Measurements from ENCODE around the gene HCRT.
A peak's percentile ranks its signal among the peaks of the same experiment; 100 is the strongest.
"Not testable (repeated sequence)": the region's sequence is repeated elsewhere in the genome, so short reads cannot be mapped to it uniquely, and the experiment has no call there.

HCRT gene

DNA sequence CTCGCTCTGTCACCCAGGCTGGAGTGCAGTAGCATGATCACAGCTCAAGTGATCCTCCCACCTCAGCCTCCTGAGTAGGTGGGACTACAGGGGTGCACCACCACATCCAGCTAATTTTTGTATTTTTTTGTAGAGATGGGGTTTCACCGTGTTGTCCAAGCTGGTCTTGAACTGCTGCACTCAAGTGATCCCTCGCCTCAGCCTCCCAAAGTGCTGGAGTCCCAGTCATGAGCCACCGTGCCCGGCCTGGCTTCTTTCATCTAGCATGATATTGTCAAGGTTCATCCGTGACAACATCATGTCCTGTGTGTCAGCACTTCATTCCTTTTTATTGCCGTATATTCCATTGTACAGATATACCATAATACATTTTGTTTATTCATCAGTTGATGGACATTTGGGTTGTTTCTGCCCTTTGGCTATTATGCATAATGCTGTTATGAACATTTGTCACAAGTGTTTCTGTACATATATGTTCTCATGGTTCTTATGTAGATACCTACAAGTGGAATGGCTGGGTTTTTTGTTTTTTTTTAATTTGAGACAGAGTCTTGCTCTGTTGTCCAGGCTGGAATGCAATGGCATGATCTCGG lies 12.4 kb upstream of the HCRT start:
- no peak for DNase-seq

DNA sequence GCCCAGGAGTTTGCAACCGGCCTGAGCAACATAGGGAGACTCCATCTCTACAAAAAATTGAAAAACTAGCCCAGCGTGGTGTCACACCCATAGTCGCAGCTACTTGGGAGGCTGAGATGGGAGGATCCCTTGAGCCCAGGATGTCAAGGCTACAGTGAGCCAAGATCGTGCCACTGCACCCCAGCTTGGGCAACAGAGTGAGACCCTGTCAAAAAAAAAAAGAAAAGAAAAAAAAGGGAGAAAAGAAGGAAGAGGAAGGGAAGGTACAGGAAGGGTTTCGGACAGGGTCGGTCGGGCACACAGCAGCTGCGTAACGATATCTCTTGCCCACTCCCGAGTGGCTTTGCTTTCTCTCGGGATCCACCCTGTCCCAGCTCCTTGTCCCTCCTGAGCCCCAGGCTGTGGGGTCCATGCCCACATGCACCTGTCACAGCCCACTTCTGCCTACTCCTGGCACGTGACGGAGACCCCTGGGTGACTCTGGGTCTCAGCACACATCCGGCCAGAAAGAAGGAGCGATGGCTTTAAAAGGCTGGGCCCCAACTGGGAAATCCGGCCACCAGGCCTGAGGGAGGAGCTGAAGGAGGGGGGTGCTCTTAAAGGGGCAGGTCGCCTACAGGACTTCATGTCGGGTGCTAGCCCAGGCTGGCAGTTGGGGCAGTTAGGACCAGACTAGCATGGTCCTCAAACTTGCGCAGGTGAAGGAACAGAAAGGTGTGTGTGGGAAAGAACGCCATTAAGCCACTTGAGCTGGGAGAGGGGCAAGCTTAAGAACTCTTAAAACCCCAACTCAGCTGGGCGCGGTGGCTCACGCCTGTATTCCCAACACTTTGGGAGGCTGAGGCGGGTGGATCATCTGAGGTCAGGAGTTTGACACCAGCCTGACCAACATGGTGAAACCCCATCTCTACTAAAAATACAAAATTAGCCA lies 9.0 kb upstream of the HCRT start, which contains the start of gene GHDC:
GHDC (minus strand) TSS at position 526 of the 931 bp plus-strand sequence. CDS start 913 bp downstream, outside the sequence.
- DNase-seq, result peak; percentile 86

DNA sequence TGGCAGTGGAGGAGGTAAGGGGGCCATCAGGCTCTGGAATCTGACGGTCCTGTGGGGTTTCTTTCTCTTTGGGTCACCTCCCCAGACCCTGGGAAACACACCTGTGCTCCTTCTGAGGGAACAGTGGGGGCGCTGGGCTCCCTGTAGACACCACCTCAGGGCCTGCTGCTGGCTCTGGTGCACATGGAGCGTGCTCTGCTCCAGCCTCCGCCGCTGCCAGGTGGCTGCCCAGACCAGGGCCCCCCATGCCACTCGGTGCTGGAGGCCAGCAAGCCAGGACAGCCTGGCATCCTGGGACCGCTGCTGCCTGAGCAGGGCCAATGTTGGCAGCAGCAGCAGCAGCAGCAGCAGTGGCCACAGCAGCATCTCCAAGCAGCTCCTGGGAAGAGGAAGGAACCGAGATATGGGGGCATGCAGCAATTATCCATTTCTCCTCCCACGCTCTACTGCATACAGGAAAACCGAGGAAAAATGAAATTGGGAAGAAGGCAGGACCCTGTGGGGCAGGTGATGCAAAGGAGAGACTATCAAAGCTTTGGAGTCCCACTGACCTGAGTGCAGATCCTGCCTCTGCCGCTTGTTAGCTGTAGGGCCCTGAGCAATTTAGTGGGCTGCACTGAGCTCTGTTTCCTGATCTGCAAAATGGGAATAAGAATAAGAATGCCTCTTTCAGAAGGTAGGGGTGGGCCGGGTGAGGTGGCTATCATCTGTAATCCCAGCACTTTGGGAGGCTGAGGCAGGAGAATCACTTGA lies 8.1 kb upstream of the HCRT start:
- DNase-seq, result no peak

DNA sequence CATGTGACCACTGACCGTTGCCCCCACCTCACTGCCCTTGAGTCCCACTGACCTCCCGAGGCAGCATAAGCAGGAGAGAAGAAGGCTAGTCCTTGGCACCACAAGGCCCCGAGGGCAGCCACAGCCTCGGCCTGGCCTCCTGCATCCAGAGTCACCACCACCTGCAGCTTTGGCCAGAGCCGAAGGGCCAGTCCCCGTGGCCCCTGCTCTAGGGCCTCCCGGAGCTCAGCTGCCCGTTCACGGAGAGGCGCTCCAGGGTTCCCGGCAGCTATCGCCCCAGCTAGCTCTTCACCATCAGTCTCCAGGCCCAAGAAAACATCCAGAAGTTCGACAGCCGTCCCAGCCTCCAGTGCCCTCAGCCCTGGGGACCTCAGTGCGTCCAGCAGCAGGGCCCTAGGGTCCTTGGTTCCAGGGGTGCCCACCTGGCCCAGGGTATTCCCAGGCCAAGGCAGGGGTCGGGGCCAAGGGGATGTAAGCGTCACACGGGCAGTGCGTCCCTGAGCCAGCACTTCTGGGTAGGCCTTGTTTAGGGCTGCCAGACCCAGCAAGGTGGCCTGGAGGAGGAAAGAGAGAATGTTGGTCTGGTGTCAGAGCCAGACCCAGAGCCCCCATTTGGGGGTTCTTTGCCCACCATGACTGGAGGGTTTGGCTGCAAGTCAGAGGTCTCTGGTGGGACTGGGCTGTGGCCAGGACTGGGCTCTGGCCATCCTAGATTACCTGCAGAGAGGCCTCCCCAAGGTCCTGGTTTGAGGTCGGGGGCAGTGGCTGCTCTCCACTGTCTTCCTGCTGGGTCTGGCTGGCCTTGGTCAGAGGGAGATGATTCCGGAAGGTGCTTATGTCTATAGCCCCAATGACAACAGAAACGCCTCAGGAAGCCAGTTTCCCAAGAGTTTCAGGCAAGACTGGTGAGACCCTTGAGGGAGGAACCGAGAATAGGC lies 7.2 kb upstream of the HCRT start:
- no peak for DNase-seq

DNA sequence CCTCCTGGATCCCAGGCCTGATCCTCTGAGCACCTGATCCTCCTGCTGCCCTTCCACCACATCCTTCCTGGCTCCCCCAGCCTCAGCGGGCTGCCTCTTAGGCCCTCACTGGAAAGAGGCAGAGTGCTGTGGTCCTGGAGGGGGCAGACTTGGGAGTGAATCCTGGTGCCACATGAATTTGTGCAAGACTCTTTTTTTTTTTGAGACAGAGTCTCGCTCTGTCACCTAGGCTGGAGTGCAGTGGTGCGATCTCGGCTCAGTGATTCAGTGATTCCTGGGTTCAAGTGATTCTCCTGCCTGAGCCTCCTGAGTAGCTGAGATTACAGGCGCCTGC lies 6.0 kb upstream of the HCRT start:
- DNase-seq, result no peak

DNA sequence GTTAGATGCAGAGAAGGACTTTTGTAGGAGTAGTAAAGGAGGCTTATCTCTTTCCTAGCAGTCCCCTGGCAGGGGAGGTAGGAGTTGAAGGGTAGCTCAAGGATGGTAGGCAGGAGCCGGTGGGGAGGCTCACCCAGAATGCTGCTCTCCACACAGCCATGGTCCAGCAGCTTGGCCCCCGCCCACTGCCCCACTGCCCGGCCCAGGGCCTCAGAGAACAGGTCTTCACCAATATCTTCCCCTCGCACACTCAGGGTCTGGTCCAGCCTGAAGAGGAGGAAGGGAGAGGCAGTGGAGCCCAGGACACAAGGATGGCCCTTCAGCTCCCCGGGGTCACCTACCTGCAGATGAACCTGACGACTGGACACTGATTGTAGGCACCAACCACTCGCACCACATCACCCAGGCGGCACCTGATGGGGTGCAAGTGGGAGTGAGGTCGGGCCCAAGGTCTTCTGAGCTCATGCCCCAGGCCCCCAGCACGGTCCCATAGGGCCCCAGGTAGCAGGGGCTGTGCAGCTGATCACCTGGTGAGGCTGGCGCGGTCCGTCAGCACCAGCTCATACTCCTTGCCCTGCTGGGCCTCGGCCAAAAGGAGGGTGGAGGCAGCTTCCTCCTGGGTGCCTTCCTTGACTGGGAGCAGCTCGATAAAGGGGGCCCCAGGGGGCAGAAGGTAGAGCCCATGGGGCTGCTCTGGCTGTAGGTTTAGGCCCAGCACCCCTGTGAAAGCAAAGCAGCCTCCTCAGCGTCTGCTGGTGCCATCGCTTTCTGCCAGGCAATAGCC lies 5.4 kb upstream of the HCRT start:
- DNase-seq, result no peak

DNA sequence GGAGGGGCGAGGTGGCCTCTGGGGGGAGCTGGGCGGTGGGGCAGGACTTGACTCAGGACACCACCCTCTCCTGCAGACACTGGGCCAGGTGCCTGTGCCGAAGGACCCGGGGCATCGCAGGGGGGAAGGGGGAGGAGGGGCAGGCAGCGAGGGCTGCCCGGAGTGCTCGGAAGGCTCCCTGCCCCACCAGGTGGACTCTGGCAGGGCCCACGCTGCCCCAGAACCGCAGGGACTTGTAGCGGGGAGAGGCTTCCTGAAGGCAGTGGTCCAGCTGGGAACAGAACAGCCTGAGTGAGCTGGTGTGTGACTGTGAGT lies 4.4 kb upstream of the HCRT start:
- DNase-seq, result no peak

DNA sequence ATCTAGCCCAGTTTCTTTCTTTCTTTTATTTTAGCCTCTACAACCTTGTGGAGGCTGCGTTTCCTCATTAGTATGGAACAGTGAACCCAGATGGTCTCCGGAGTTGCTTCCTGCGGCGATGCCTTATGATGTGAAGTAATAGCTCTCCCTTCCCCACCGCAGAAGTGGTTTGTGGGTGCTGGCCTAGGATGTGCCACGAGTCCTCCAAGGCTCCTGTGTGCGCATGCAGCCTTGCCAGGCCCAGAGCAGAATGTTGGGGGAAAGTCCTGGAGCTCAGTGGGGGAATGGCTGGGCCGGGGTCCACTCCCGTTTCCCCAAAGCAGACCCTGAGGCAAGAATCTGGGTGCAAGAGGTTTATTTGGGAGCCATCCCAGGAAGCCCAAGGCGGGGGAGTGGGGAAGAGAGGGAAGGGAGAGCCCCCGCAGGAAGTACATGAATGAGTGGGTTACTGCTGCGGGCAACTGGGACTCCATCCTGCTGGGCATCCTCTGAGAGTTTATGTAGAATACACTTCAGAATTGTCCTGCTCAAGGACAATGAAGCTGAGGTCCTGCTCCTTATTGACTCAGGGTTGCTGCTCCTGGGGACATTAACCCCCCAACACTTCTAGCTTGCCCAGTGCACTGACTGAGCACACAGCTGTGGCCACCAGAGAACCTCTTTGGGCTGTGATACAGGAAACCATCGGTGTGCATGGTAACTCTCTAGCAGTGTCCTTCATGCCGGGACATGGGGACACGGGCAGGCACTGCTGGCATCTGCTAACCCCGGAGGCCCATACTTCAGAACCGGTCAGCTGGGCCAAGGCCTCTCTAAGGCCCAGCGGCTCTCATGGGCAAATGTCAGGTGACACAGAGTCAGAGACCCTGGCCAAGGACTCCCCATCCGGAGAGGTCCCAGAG lies 3.7 kb upstream of the HCRT start:
- DNase-seq, result no peak

DNA sequence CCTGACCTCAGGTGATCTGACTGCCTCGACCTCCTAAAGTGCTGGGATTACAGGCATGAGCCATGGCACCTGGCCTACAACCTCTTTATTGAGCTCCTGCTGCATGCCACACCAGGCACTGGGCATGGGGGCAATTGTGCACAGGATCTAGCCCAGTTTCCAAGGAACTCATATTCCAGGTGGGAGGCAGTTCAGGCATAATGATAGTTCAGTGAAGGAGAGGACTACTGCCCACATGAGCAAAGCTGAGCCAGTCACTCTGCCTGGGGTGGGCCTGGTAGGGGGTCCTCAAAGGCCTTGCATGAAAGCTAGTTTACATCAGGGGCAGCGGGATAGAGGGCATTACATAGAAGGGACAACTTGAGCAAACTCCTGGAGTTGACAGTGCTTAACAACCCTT lies 2.6 kb upstream of the HCRT start:
- no peak for DNase-seq

DNA sequence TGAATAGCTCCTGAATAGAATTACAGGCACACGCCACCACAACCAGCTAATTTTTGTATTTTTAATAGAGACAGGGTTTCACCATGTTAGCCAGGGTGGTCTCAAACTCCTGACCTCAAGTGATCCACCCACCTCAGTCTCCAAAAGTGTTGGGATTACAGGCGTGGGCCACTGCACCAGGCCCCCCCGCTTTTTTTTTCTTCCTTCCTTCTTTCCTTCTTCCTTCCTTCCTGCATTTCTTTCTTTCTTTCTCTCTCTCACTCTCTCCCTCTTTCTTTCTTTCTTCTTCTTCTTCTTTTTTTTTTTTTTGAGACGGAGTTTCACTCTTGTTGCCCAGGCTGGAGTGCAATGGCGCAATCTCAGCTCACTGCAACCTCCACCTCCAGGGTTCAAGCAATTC lies 939 bp upstream of the HCRT start:
- not testable (repeated sequence) for DNase-seq

DNA sequence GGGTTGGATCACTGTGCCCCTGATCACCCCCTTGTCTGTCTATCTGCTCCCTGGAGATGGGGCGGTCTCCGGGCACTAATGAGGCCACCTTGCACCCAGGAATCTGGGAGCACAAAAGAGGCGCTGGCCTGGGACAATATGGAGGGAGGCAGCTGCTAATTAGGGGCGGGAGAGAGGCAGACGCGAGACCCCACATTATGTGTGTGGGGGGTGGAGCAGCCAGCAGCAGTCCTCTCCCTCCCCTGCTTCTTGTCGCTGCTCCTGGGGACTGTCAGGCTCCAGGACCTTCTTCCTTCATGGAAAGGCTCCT lies 324 bp upstream of the HCRT start:
- no peak for DNase-seq

DNA sequence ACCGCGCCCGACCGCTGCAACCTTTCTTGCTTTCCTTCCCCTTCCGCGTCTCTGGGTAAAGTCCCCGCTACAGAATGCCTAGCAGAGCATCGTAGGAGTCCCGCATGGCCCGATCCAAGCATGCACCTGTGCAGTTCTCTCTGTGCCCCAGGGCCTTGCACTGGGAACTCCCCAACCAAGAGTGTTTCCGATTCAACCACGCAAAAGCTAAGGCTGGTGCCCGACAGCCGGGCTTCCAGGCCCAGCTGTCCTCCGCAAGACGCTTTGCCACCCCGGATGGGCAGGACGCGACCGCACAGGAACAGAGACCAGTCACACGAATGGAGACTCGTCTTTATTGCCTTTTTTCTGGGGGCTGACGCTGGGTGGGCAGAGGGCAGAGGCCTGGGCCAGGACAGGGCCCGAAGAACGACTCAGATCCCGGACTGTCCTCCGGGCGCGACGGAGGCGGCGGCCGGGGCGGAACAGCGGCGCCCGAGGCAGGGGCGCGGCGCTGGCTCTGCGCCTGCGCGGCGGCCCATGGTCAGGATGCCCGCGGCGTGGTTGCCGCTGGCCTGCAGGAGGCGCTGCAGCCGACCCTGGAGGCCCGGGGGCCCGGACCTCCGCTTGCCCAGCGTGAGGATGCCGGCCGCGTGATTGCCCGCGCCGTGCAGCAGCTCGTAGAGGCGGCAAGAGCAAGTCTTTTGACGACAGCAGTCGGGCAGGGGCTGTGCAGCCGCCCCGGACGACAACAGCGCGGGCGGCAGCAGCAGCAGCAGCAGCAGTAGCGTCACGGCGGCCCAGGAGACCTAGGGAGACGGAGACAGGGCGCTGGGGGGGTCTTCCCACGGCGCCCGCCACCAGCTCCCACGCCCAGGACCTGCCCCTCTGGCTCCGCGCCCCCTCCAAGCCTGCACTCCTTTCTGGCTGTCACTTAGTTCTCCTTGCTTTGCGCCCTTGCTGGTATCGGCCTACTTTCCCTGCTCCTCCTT lies 1.2 kb downstream of the HCRT start:
- DNase-seq, result peak; percentile 76

DNA sequence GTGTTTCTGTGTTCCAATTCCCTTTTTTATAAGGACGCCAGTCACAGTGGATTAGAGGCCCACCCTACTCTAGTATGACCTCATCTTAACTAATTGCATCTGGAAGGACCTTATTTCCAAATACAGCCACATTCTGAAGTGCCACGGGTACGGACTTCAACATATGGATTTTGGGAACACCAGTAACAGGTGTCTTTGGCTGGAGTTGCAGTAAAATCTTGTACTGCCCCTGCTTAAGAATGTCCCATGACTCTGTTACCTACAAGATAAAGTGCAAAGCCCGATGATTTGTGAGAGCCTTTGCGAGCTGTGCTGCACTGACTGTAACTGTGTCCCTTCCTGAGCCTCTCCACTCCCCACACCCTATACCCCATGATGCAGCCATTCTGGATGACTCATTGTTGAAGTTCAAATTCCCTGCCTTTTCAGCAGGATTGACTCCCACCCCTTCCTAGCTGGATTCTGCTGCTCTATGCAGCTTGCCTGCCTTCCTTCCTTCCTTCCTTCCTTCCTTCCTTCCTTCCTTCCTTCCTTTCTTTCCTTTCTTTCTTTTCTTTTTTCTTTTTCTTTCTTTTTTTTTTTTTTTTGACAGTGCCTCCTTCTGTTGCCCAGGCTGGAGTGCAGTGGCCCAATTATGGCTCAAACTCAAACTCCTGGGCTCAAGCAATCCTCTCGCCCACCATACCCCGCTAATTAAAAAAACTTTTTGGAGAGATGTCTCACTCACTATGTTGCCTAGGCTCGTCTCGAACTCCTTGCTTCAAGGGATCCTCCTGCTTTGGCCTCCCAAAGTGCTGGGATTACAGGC lies 2.1 kb downstream of the HCRT start:
- no peak for DNase-seq

DNA sequence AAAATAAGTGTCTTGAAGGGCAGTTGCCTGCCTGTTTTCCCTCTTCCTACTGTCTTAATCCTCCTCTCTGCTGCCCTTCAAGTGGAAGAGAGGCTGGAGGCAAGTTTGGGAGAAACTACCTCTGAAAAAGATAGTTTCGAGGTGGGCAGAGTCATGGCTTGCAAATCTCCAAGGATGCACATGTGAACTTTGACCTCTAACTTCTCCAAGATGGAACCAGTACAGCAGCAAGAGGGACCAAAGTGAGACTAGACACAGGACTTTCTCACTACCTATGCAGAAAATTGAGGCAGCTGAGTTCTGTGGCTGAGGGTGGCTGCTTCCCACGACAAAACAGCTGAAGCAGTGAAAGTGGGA lies 3.4 kb downstream of the HCRT start:
- DNase-seq, result no peak

DNA sequence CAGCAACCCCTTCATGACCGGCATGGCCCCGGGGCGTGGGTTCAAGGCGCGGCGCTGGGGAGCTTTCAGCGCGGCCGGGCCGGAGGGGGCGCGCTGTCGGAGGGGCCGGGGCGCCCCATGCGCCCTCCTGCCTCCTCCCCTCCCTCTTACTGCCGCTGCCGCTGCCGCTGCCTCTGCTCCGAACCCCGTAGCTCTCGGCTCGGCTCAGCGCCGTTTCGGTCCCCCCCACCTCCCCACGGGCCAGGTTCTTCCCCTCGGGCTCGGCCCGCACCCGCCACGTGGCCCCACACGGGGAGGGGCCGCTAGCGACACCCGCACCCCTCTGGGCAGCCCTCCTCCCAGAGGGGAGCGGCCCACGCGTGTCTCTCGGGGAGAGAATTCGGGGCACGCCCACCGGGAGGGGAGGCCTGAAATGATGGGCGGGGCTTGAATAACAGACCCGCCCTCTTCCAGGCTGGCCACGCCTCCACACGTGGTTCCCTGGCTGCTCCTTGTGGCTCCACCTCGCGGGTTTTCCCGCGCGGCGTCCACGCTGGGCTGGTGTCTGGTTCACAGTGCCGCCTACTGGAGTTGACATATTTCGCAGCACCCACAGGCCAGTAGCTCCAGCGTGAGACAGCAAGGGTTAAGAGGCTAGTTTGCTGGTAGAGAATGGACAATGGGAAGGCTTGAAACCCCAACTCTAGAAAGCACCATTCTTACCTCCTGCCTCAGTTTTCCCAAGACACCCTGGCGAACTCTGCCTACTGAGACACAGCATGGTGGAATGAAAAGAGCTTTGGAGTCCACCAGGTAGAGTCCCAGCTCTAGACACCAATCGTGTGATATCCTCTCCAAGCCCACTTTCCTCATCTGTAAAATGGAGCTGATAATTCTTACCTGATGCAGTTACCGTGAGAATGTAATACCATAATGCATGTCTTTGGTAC lies 4.1 kb downstream of the HCRT start, which contains the start of gene KCNH4:
KCNH4 (minus strand) TSS at position 221 of the 929 bp plus-strand sequence; CDS start at position 24, 197 bp downstream.
- DNase-seq, result peak; percentile 62

DNA sequence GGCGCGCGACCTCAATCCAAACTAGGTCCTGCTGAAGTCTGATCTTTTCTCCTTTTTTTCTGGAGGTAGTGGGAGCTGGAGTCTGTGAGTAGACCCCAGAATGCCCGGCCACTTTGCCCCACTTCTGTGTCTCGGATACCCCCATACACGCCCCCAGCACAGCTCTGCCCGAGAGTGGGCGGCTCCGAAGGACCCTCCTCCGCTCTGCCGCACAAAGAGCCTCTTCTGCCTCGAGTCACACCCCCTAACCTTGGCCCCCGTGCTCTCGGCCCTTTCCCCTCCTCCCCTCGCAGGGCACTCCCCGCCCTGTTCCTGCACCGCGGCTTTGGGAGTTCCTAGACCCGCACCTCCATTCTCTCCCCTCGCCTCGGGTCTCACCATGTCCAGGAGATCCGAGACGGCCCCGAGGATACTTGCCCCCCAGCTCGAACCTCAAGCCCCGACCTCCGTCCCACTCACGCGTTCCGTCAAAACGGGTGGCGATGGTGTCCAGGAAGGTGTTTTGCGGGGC lies 4.8 kb downstream of the HCRT start:
- no peak for DNase-seq

DNA sequence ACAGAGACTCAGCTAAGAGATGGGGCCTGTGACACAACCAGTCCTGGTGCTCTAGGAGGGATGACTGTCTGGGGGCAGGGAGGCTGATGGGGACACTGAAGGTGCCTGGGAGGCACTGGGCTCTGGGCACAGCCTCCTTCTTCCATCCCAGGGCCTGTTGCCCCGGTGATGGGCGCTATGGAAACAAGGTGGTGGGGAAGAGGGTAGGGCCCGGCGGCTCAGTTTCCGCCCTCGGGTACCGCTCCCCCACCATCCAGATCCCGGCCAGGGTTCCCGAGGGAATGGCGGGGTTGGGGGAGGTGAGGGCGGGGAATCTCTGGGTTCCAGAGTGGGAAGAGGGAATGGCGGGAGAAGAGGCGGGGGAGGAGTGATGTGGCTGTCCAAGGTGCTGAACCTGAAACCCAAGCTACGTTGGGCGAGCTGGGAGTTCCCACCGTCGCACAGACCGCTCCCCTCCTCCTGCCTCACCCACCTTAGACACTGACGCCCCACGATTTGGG lies 5.3 kb downstream of the HCRT start:
- peak; percentile 59 for DNase-seq

All from right hindlimb (tissue), 1 donor.